SW 1271 (cell line): ENCODE data around the gene IRF7.
A peak's percentile ranks its signal among the peaks of the same experiment; 100 is the strongest.
"Not testable (repeated sequence)": the region's sequence is repeated elsewhere in the genome, so short reads cannot be mapped to it uniquely, and the experiment has no call there.

ENCODE experiments used
- DNase-seq, 2 experiments: peaks; one replicate each; lab custom pipeline; 2025; lab: John Stamatoyannopoulos, UW

IRF7 gene

GRCh38 chr11:615504-616319 lies at the start of gene IRF7:
Gene IRF7, minus strand, starts transcription at chr11:615950. Its CDS starts 586 bp downstream, at chr11:615364.
- DNase-seq, result peak; percentile 62 to 87

GRCh38 chr11:665062-665703 lies 49.4 kb upstream of the IRF7 start:
- DNase-seq, result no peak

GRCh38 chr11:662689-663274 lies 47.0 kb upstream of the IRF7 start:
- peak in 1 of 2 experiments; percentile 13 for DNase-seq

GRCh38 chr11:660681-661444 lies 45.1 kb upstream of the IRF7 start:
- no peak for DNase-seq

GRCh38 chr11:660281-660680 lies 44.5 kb upstream of the IRF7 start:
- DNase-seq, result no peak

- DNase-seq, result no peak
Measured at GRCh38 chr11:659532-660085, 43.9 kb upstream of the IRF7 start.

- DNase-seq, result no peak
Measured at GRCh38 chr11:657691-658126, 42.0 kb upstream of the IRF7 start.

- DNase-seq, result no peak
Measured at GRCh38 chr11:656866-657265, 41.1 kb upstream of the IRF7 start.

DNA sequence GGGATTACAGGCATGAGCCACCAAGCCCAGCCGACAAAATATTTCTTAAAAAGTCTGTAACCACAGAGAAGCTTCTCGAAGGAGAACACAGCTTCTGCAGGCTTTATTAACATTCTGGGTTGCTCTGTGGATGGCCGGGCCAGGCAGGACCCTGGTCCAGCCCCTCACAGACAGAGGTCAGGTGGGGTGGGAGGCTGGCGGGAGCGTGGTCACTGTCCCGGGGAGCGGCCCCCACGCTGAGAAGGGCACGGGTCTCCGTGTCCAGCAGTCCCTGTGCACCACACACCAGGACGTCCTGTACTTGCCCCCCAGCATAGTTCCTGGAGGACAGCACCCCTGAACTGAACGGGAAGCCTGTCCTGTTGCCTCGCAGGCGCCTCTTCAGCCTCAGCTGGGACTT lies 40.7 kb upstream of the IRF7 start:
- DNase-seq, result no peak

GRCh38 chr11:655036-655726 lies 39.4 kb upstream of the IRF7 start:
- no peak for DNase-seq

DNA sequence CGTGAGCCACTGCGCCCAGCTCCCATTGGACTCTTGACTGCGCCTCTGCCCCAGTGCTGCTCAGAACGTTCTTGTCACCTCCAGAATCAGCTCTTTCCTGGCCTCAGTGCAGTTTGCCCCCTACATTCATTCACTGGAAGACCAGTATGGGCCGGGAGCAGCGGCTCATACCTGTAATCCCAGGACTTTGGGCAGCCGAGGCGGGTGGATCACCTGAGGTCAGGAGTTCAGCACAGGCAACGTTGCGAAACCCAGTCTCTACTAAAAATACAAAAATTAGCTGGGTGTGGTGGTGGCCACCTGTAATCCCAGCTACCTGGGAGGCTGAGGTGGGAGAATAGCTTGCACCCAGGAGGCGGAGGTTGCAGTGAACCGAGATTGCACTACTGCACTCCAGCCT lies 38.7 kb upstream of the IRF7 start:
- not testable (repeated sequence) for DNase-seq

- no peak for DNase-seq
Measured at GRCh38 chr11:653837-654236, 38.1 kb upstream of the IRF7 start.

DNA sequence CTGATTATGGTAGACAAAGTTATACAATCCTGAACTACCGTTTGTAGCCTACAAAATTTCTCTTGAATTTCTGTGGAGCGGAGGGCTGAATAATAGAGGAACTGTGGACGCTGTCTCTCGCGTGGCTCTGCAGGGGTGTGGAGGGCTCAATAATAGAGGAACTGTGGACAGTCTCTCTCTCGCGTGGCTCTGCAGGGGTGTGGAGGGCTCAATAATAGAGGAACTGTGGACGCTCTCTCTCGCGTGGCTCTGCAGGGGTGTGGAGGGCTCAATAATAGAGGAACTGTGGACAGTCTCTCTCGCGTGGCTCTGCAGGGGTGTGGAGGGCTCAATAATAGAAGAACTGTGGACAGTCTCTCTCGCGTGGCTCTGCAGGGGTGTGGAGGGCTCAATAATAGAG lies 37.4 kb upstream of the IRF7 start:
- not testable (repeated sequence) for DNase-seq

GRCh38 chr11:650482-650881 lies 34.7 kb upstream of the IRF7 start:
- no peak for DNase-seq

DNA sequence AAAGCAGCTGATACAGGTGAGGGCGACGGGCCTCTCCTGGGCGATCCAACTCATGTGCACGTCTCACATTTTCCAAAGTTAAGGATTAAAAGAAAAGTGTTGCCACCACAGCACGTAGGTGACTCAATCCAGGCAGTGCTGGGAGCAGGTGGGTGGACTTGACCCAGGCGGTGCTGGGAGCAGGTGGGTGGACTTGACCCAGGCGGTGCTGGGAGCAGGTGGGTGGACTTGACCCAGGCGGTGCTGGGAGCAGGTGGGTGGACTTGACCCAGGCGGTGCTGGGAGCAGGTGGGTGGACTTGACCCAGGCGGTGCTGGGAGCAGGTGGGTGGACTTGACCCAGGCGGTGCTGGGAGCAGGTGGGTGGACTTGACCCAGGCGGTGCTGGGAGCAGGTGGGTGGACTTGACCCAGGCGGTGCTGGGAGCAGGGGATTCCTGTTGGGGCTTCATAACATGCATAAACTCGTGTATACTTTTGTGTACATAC lies 32.0 kb upstream of the IRF7 start:
- not testable (repeated sequence) for DNase-seq

- no peak for DNase-seq
Measured at GRCh38 chr11:646214-646613, 30.5 kb upstream of the IRF7 start.

GRCh38 chr11:645536-645935 lies 29.8 kb upstream of the IRF7 start:
- no peak for DNase-seq

GRCh38 chr11:643849-644738 lies 28.3 kb upstream of the IRF7 start:
- no peak for DNase-seq

DNA sequence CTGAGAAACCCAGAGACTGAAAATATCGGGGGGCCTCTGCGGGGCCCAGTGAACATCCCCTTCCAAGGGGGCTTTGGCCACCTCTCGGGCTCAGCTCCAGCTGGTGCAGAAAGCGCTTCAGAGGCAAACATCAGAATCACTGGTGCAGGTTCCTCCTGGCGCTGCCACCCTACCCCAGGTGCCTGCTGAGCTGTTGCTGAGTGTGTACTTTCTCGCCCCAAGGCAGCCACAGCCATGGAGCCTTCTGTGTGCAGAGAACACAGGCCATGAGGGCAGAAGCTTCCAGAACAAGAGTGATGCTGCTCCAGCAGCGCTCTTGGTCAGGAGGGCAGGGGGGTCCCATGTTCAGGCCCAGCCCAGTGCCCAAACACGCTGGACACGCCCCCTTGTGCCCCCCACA lies 27.6 kb upstream of the IRF7 start:
- DNase-seq, result no peak

- DNase-seq, result no peak
Measured at GRCh38 chr11:641806-642370, 26.1 kb upstream of the IRF7 start.
